Adipocyte (in vitro differentiated cells): ENCODE results near the gene CFAP91.

Experiments used
- DNase-seq: peaks from one replicate; pipeline ENCODE4 v3.0.0-alpha.2; 2015; ENCODE audit warnings: low read depth
- H3K27me3 ChIP-seq: replicated peaks from 2 replicates; pipeline ENCODE4 v1.7.0; 2013; ENCODE audit warnings: mild to moderate bottlenecking, low read length, moderate library complexity; ENCODE audit not compliant: control insufficient read depth, insufficient read depth
- H3K36me3 ChIP-seq: 2 replicates; pipeline ENCODE4 v1.7.0; 2013; ENCODE audit warnings: low read length, mild to moderate bottlenecking, moderate library complexity; ENCODE audit not compliant: control insufficient read depth, insufficient read depth, severe bottlenecking
- H3K4me1 ChIP-seq: 2 replicates; pipeline ENCODE4 v1.7.0; 2013; ENCODE audit warnings: mild to moderate bottlenecking, low read length, moderate library complexity; ENCODE audit not compliant: control insufficient read depth, insufficient read depth
- H3K4me3 ChIP-seq: 2 replicates; pipeline ENCODE4 v1.7.0; 2013; ENCODE audit warnings: mild to moderate bottlenecking, low read length, moderate library complexity
- H3K9ac ChIP-seq: 2 replicates; pipeline ENCODE4 v1.7.0; 2013; ENCODE audit warnings: mild to moderate bottlenecking, low read length, moderate library complexity
- H3K9me3 ChIP-seq: 2 replicates; pipeline ENCODE4 v1.7.0; 2013; ENCODE audit warnings: mild to moderate bottlenecking, low read length, moderate library complexity; ENCODE audit not compliant: control insufficient read depth

Gene CFAP91

DNA sequence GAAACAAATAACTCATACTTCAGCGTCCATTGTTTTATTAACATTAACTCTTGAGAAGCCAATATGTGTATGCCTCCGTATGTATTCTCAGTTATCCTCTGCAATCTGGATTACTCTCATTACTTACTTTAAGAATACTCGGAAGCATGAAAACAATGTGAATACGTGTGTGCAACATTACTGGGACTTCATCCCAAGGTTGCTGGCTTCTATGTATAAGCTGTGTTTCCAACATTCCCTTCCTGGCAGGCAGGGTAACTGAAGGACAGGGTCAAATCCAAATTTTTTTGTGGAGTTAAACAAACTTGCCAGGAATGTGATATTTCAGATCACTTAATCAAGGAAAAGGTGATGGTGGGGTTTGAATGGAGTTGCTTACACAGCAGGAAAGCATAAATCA lies 44.5 kb downstream of the CFAP91 start:
- Histone ChIP-seq H3K36me3 (no peaks in the 10 kb centered on the region), H3K4me3 (no peak overlapping the region)

DNA sequence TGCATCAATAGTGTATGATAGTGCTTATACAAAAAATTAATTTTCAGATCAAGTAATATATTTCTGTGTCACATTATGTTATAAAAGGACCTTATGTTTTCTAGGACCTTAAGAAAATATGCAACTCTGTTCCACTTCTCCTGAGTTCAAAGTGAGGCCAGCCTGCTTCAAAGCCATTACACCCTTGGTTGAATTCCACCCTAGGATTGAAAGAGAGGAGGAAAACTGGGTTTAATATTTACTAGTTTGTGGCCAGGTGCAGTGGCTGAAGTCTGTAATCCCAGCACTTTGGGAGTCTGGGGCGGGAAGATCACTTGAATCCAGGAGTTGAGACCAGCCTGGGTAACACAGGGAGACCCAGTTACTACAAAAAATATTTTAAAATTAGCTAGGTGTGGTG lies 46.2 kb downstream of the CFAP91 start:
- H3K4me3 ChIP-seq, result no peak overlapping the region
- H3K9me3 ChIP-seq, result peaks cover 5% of the 10 kb centered on the region
- no peak for DNase-seq
- no peaks in the 10 kb centered on the region for H3K27me3 ChIP-seq
- H3K4me1 ChIP-seq, result no peaks in the 10 kb centered on the region
- no peak overlapping the region for H3K9ac ChIP-seq
- no peaks in the 10 kb centered on the region for H3K36me3 ChIP-seq

More for the DNA sequence above, 44.5 kb downstream of the CFAP91 start:
- H3K4me1 ChIP-seq, result no peaks in the 10 kb centered on the region
- no peaks in the 10 kb centered on the region for H3K27me3 ChIP-seq
- H3K9me3 ChIP-seq, result no peaks in the 10 kb centered on the region
- no peak for DNase-seq
- H3K9ac ChIP-seq, result no peak overlapping the region

DNA sequence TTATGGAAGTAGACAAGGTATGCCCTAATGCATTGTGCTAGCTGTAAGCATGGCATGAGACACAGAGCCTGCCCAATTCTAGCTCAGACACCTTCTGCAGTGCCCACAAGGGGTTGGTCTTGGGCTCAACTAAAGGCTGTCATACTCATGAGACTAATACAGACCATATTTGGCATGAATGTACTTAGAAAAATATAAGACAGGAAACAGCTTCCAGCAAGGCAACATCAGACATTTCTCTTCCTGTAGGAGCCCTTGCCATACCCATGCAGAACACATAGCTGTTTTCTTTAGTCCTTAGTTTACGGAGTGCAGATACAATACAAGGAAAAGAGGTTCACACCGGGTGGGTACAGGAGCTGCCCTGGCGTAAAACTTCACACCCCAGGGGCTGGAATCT lies 48.6 kb downstream of the CFAP91 start:
- no peak overlapping the region for H3K9ac ChIP-seq
- no peaks in the 10 kb centered on the region for H3K27me3 ChIP-seq
- H3K9me3 ChIP-seq, result peaks cover 20% of the 10 kb centered on the region
- no peaks in the 10 kb centered on the region for H3K4me1 ChIP-seq
- no peaks in the 10 kb centered on the region for H3K36me3 ChIP-seq
- no peak for DNase-seq
- H3K4me3 ChIP-seq, result no peak overlapping the region
